ENCODE results near the gene BMP6. TPM values are rescaled to one million over a fixed set of nuclear protein-coding genes. Genes with fewer than 3 reads are reported as not detected.

The BMP6 gene
- total and polyA plus RNA-seq, 2 donors (not counting 3 experiments of a cell fraction or from before 2014, with no cell fraction given) = 221 to 276 TPM

DNA sequence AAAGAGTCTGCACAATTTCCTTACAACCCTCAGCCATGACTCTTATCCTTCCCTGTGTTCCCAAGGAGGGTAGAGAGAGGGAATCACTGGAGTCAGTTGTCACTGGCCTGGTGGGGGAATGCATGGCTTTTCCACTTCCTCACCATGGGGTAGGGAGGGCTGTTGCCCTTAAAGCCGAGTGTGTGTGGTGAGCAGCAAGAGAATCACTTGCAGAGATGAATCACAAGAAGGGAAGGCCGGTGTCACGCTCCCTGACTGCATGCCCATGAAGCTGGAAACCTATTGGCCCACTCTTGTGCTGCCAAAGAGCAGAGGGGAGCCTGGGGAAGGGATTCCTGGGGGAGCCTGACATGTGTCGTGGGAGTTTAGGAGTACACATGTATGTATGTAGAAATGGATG lies 18.1 kb upstream of the BMP6 start:
- TF ChIP-seq, protein P1, sequence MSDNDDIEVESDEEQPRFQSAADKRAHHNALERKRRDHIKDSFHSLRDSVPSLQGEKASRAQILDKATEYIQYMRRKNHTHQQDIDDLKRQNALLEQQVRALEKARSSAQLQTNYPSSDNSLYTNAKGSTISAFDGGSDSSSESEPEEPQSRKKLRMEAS (IDR thresholded peaks at IDR 0.05; ENCODE audit: insufficient read depth, insufficient read length) = no peak
- no peak for TF ChIP-seq EZH2 (IDR thresholded peaks at IDR 0.05; ENCODE audit: borderline replicate concordance, low read depth, low read length, severe bottlenecking)
- TF ChIP-seq MYC (IDR thresholded peaks at IDR 0.05; ENCODE audit: low read depth, low read length) = no peak
- no peak for TF ChIP-seq POLR2AphosphoS5 (IDR thresholded peaks at IDR 0.05; ENCODE audit: insufficient read depth, low read depth, low read length)
- FAIRE-seq = no peak
- no peaks in the 10 kb centered on the region for H3K9me3 ChIP-seq (replicated peaks; ENCODE audit: control insufficient read depth, insufficient read depth, low read length)
- CTCF ChIA-PET = no interaction called here
- no peaks in the 10 kb centered on the region for H3K79me2 ChIP-seq (ENCODE audit: control insufficient read depth, insufficient read depth, low read length)
- BruUV-seq (replicated peaks) = no TSS peak
- no peaks in the 10 kb centered on the region for H3K4me1 ChIP-seq (ENCODE audit: control insufficient read depth, extremely low read depth, insufficient read depth, low read length)
- POLR2A ChIA-PET = no interaction called here
- no peaks in the 10 kb centered on the region for H3K27me3 ChIP-seq (ENCODE audit: control insufficient read depth in 2 of 2, insufficient read depth in 2 of 2, low read length in 2 of 2)
- DNase-seq (ENCODE audit: low read depth, low spot score) = no peak
- H4K20me1 ChIP-seq (replicated peaks; ENCODE audit: control insufficient read depth, extremely low read depth, insufficient read depth, low read length) = no peaks in the 10 kb centered on the region
- intact Hi-C loops (cut with micrococcal nuclease) (no loop called here), dilution Hi-C loops (cut with MboI; ENCODE audit: extremely low pct_ligation_motif_present, low sequenced_read_pairs) (no loop called here)
- no peak overlapping the region for H3K27ac ChIP-seq (ENCODE audit: insufficient read depth, low read depth, low read length)
- H3K9me1 ChIP-seq (replicated peaks; ENCODE audit: control insufficient read depth, extremely low read depth, insufficient read depth, low read length) = no peaks in the 10 kb centered on the region
- H3K4me2 ChIP-seq (ENCODE audit: insufficient read depth, low read length) = no peak overlapping the region
- H3K36me3 ChIP-seq (ENCODE audit: control insufficient read depth in 2 of 2, extremely low read depth in 1 of 2, insufficient read depth in 2 of 2, low read length in 2 of 2) = no peaks in the 10 kb centered on the region
- H3K9ac ChIP-seq (replicated peaks; ENCODE audit: extremely low read depth, insufficient read depth, low read length) = no peak overlapping the region
- no peak overlapping the region for H3K4me3 ChIP-seq (replicated peaks in 1 of 3; ENCODE audit: insufficient read depth in 1 of 3, low read depth in 1 of 3, low read length in 3 of 3)
- no peak overlapping the region for H2AFZ ChIP-seq (ENCODE audit: low read depth, low read length)

DNA sequence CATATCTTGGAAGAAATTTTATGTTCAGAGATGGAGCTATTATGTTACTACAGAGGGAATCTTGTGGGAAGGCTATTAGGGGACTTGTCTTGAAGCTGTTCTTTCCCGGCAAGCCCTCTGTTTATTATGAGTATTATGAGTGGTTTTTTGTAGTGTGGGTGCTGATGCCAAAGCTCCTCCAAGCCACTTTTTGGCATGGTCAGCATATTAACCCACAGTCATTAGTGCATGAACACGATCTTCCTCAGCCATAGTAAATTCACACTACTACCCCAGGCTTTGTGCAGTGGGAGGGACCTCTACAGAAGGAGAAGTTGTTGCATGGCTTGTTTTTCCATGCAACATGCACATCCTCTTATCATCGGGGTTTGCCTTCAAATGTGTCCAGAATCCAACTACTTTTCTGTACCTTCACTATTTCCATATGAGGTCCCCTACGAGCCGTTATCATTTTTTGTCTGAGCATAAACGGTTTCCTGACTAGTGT lies 6.5 kb upstream of the BMP6 start:
- no peaks in the 10 kb centered on the region for H3K36me3 ChIP-seq (ENCODE audit: control insufficient read depth in 2 of 2, extremely low read depth in 1 of 2, insufficient read depth in 2 of 2, low read length in 2 of 2)
- H3K9me1 ChIP-seq (replicated peaks; ENCODE audit: control insufficient read depth, extremely low read depth, insufficient read depth, low read length) = no peaks in the 10 kb centered on the region
- H3K9ac ChIP-seq (replicated peaks; ENCODE audit: extremely low read depth, insufficient read depth, low read length) = no peak overlapping the region
- no peak overlapping the region for H3K4me2 ChIP-seq (ENCODE audit: insufficient read depth, low read length)
- no peaks in the 10 kb centered on the region for H3K27me3 ChIP-seq (ENCODE audit: control insufficient read depth in 2 of 2, insufficient read depth in 2 of 2, low read length in 2 of 2)
- no peak overlapping the region for H3K4me3 ChIP-seq (replicated peaks in 1 of 3; ENCODE audit: insufficient read depth in 1 of 3, low read depth in 1 of 3, low read length in 3 of 3)
- no peaks in the 10 kb centered on the region for H3K79me2 ChIP-seq (ENCODE audit: control insufficient read depth, insufficient read depth, low read length)
- TF ChIP-seq EZH2 (IDR thresholded peaks at IDR 0.05; ENCODE audit: borderline replicate concordance, low read depth, low read length, severe bottlenecking) (no peak), GATA2 (IDR thresholded peaks at IDR 0.05; ENCODE audit: insufficient read depth, insufficient read length, low read depth, low read length) (no peak), POLR2A (IDR thresholded peaks at IDR 0.05; ENCODE audit: low read depth, low read length) (no peak), FOS (IDR thresholded peaks at IDR 0.05; ENCODE audit: borderline replicate concordance, insufficient read depth, low read length) (no peak), JUN (IDR thresholded peaks at IDR 0.05; ENCODE audit: borderline replicate concordance, insufficient read depth, insufficient read length, low read depth) (no peak), POLR2AphosphoS5 (IDR thresholded peaks at IDR 0.05; ENCODE audit: insufficient read depth, low read depth, low read length) (no peak)
- TF ChIP-seq, protein P2, sequence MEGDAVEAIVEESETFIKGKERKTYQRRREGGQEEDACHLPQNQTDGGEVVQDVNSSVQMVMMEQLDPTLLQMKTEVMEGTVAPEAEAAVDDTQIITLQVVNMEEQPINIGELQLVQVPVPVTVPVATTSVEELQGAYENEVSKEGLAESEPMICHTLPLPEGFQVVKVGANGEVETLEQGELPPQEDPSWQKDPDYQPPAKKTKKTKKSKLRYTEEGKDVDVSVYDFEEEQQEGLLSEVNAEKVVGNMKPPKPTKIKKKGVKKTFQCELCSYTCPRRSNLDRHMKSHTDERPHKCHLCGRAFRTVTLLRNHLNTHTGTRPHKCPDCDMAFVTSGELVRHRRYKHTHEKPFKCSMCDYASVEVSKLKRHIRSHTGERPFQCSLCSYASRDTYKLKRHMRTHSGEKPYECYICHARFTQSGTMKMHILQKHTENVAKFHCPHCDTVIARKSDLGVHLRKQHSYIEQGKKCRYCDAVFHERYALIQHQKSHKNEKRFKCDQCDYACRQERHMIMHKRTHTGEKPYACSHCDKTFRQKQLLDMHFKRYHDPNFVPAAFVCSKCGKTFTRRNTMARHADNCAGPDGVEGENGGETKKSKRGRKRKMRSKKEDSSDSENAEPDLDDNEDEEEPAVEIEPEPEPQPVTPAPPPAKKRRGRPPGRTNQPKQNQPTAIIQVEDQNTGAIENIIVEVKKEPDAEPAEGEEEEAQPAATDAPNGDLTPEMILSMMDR (IDR thresholded peaks at IDR 0.05; ENCODE audit: extremely low read depth in 1 of 2, insufficient read depth in 1 of 2, low read depth in 1 of 2, low read length in 2 of 2) = no peak
- TF ChIP-seq, protein P1 (IDR thresholded peaks at IDR 0.05; ENCODE audit: insufficient read depth, insufficient read length) = no peak
- H3K9me3 ChIP-seq (replicated peaks; ENCODE audit: control insufficient read depth, insufficient read depth, low read length) = no peaks in the 10 kb centered on the region
- ChIA-PET CTCF (interaction anchor here (2.1 to 2.3 kb wide), 2 partner anchors 287 to 340 kb away, joined by 10 to 15 read pairs; no protein-coding TSS in a partner anchor), POLR2A (no interaction called here)
- no peak for FAIRE-seq
- DNase-seq (ENCODE audit: low read depth, low spot score) = no peak
- no peak overlapping the region for H2AFZ ChIP-seq (ENCODE audit: low read depth, low read length)
- dilution Hi-C loops (cut with MboI; ENCODE audit: extremely low pct_ligation_motif_present, low sequenced_read_pairs) = no loop called here
- no TSS peak for BruUV-seq (replicated peaks)
- peaks cover 10% of the 10 kb centered on the region for H3K4me1 ChIP-seq (ENCODE audit: control insufficient read depth, extremely low read depth, insufficient read depth, low read length)
- no peaks in the 10 kb centered on the region for H4K20me1 ChIP-seq (replicated peaks; ENCODE audit: control insufficient read depth, extremely low read depth, insufficient read depth, low read length)
- intact Hi-C loops (cut with micrococcal nuclease) = no loop called here
- no peak overlapping the region for H3K27ac ChIP-seq (ENCODE audit: insufficient read depth, low read depth, low read length)

Measured in endothelial cell of umbilical vein (primary cell).